GM10266 (cell line): ENCODE results near the gene ENTPD7.
A peak's percentile ranks its signal among the peaks of the same experiment; 100 is the strongest.

ENCODE experiments used
- DNase-seq: peaks from one replicate; pipeline ENCODE4 v3.0.0; 2012; ENCODE audit errors: extremely low spot score
- TF ChIP-seq, protein P1 (sequence below): IDR thresholded peaks from 2 replicates; pipeline ENCODE4 v1.5.1; 2012; ENCODE audit warnings: mild to moderate bottlenecking, low read depth; ENCODE audit not compliant: control insufficient read depth, insufficient read depth; ENCODE audit errors: missing control alignments

The ENTPD7 gene

DNA sequence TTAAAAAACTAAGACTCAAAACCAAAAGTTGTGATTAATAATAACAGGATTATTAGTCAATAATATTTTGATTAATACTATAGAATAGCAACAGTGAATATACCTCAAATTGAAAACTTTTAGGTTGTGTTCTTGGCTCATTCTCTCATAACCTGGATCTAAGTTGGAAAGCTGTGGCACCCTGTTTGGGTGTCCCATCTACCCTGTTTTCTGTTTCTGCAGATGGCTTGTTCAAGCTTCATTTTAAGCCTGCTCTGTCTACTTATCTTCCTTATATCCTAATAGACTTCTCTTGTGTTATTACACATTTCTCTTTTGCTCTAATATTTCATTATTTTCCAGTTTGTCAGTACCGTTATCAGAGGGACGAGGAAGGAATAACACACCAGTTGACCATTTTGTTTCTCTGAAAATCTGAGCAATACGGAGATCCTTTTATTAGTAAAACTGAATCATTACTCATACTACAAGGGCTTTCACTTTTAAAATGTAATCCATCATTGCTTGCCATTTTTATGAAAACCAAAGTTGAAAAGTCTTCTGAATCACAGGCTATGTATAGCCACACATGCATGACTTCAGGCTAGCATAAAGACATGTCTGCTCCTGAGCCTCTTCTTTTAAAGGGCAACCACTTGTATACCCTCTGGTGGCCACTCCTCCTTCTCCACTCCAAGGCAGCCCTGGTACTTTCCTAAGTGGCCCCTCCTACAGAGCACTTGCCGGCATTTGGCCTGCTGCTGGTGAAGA lies 50.3 kb downstream of the ENTPD7 start:
- peak; percentile 44 for DNase-seq

GRCh38 chr10:99711129-99711719 lies 51.9 kb downstream of the ENTPD7 start:
- TF ChIP-seq, protein P1, sequence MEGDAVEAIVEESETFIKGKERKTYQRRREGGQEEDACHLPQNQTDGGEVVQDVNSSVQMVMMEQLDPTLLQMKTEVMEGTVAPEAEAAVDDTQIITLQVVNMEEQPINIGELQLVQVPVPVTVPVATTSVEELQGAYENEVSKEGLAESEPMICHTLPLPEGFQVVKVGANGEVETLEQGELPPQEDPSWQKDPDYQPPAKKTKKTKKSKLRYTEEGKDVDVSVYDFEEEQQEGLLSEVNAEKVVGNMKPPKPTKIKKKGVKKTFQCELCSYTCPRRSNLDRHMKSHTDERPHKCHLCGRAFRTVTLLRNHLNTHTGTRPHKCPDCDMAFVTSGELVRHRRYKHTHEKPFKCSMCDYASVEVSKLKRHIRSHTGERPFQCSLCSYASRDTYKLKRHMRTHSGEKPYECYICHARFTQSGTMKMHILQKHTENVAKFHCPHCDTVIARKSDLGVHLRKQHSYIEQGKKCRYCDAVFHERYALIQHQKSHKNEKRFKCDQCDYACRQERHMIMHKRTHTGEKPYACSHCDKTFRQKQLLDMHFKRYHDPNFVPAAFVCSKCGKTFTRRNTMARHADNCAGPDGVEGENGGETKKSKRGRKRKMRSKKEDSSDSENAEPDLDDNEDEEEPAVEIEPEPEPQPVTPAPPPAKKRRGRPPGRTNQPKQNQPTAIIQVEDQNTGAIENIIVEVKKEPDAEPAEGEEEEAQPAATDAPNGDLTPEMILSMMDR = peak; percentile 72
- DNase-seq = peak; percentile 35

More for the DNA sequence above, 50.3 kb downstream of the ENTPD7 start:
- TF ChIP-seq, protein P1 = peak; percentile 3

- DNase-seq = no peak
- TF ChIP-seq, protein P1 = no peak
Measured at GRCh38 chr10:99714446-99714845, 55.1 kb downstream of the ENTPD7 start.

DNA sequence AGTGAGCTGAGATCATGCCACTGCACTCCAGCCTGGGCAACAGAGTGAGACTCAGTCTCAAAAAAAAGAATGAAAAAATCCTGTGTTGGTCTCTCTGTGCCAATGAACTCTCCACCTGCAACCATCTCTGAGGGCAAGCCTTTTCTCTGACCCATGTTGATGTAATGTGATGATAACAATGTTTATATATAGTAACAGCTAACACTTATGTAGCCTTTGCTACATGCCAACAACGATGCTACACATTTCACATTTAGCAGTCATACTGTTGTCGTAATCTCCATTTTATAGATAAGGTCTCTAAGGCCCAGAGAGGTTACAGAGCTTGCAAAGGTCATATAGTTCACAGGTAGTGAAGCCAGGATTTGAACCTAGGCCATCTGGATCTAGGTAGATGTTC lies 61.1 kb downstream of the ENTPD7 start:
- DNase-seq = no peak
- TF ChIP-seq, protein P1 = no peak

DNA sequence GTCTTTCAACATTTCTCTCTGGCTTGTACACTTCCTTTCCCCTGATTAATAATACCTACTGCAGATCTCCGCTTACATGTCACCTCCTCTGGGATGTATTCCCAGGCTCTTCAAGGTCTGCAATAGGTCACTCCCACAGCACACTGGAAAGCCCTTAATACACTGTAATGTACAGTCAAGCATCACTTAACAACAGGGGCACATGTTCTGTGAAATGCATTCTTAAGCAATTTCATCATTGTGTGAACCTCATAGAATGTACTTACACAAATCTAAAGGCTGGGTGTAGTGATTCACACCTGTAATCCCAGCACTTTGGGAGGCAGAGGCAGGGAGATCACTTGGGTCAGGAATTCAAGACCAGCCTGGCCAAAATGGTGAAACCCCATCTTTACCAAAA lies 70.7 kb downstream of the ENTPD7 start:
- DNase-seq = no peak
- TF ChIP-seq, protein P1 = no peak

GRCh38 chr10:99731306-99732032 lies 72.2 kb downstream of the ENTPD7 start:
- peak; percentile 6 for DNase-seq
- TF ChIP-seq, protein P1 = no peak
